NCI-H524 treated with DMSO at 0.1 percent for 48 hours (cell line): ENCODE data around the gene FHL1.

Experiments used
- DNase-seq: peaks from one replicate; lab custom pipeline; 2025; lab: John Stamatoyannopoulos, UW

FHL1 gene

GRCh38 chrX:136185401-136186022, 38.2 kb downstream of the FHL1 start:
- no peak for DNase-seq

- no peak for DNase-seq
Measured at GRCh38 chrX:136186023-136186413, 38.7 kb downstream of the FHL1 start.

DNA sequence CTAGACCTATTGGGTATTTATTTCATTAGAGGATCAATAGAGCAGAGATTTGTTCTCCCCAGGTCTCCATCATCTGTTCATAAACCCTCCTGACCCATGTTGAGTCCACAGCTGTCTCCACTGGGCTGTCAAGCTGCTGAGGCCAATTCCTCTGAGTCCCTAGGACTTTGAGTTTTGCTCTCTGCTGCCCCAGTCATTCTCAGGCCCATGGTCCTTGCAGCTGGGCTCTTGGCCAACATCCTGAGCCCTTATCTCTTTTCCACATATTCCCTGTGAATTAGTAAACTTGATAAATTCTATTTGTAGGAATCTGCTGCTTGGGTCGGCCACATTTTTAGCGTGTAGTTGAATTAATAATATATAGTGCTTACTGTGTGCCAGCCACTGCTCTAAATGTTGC, 41.9 kb downstream of the FHL1 start:
- no peak for DNase-seq

GRCh38 chrX:136190038-136190713, 42.8 kb downstream of the FHL1 start:
- no peak for DNase-seq

- DNase-seq: no peak
Measured at GRCh38 chrX:136191171-136191570, 43.8 kb downstream of the FHL1 start.

- no peak for DNase-seq
Measured at GRCh38 chrX:136192135-136192534, 44.8 kb downstream of the FHL1 start.

DNA sequence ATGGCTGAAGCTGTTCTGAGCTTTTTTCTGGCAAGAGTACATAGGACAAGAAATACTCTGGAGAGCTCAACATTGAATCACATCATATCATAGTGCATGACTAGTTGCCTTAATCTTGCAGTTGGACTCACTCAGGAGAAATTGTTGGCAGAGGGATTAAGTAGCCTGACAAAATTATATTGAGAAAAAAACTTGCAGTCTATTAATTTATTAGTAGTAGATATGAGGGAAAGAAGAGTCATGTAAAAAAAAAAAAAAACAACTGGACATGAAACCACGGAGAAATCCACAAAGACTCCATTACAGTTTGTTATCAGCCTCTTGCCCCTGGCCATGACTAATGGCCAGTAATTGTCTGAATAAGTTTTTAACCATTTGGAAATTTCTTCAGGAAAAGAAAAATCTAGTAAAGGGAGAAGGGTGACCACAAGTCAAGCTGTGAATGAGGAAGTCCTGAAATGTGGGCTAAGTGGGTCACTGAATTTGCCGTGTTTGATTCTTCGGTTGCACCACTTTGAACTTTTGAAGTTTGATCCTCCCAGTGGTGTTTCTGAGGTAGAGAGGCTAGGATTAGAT, 45.6 kb downstream of the FHL1 start:
- DNase-seq: no peak

DNA sequence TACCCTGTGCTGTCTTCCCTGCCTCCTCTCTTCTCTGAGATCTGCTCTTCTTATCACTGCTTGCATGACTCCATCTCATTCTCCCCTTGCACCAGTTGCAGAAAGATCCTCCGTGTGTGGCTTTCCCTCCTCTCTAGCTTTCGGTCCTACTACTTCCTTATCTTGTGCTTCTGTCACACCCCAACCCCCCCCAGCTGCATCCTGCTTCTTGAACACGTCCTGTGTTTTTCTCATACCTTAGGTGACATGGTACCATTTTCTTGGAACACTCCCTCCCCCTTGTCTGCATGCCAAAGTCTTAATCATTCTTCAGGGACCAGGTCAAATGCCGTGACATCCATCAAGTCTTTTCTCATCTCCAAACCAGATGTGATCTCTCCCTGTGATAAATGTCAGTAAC, 46.4 kb downstream of the FHL1 start:
- DNase-seq: no peak

GRCh38 chrX:136194536-136194935, 47.2 kb downstream of the FHL1 start:
- DNase-seq: no peak

- DNase-seq: no peak
Measured at GRCh38 chrX:136195247-136195646, 47.9 kb downstream of the FHL1 start.

DNA sequence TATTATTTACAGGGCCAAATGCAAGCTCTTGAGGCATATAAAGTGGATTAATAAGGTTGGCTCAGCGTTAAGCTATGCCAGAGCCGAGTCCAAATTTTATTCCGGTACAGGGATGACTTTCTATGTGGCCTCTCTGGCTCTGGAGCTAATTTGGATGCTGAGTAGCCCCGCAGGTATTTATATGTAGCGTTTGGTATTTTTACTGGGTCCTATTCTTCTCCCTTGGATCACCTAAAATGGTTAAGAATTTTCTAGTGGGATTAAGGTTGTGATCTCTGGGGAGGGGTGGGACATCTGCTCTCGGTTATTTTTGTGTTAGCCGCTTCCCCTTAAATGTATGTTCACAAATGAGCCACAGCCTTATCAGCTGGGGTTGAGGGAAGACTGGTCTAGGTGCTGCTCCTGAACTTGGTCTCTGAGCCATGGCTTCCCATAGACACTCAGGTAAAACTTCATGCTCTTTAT, 49.4 kb downstream of the FHL1 start:
- peak; percentile 77 for DNase-seq

DNA sequence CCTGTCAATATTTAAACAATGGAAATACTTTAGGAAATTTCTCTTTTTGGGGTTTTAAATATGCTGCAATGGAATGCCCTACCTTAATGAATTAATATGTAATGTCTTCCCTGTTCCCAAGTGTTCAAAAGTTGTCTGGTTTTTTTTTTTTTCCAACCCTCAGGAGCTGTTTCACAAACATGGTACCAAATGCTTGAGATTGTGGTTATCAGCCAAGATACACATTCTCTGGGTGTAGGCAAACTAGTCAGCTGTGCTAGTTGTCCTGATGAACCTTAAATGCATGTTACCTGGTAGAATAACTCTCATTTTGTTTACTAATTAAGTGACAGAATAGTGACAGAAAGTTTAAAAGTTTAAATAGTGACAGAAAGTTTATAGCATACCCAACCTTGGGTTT, 50.7 kb downstream of the FHL1 start:
- no peak for DNase-seq

GRCh38 chrX:136198678-136199243, 51.4 kb downstream of the FHL1 start:
- DNase-seq: no peak

DNA sequence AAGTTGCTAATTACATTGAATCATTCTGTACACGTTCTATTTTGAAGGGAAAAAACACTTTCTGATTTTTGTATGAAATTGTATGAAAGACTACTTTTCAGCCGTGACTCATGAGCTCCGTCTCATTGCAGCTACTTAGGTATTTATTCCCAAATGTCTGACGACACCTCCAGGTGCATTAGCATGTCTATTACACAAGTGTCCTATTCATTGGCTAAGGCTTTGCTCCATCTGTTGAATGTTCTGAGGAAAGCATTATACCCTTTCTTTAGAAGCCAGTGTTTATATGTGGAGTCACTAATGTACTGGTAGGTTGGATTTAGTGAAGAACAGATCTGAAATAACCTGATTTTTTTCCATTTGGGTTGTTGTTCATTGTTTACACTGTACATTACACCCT, 52.0 kb downstream of the FHL1 start:
- DNase-seq: peak; percentile 49

- no peak for DNase-seq
Measured at GRCh38 chrX:136200466-136200865, 53.1 kb downstream of the FHL1 start.

DNA sequence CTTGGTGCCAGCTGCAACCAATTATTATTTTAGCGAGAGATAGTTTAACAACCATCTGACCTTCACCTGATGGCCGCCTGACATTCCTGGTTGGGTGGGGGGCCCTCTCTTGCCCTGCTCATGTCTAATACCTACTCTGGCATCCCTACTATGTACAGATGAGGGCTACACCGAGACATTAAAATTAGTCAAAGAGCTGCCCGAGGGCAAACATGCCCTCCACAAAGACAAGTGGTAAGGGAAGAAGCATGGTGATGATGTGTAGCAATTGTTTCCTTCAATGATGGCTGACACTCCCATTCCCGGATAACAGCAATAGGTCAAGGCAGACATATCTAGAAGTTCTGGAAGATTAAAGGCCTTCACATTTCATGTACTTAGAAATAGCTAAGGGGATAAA, 54.3 kb downstream of the FHL1 start:
- DNase-seq: no peak

GRCh38 chrX:136202889-136203288, 55.6 kb downstream of the FHL1 start:
- DNase-seq: no peak

DNA sequence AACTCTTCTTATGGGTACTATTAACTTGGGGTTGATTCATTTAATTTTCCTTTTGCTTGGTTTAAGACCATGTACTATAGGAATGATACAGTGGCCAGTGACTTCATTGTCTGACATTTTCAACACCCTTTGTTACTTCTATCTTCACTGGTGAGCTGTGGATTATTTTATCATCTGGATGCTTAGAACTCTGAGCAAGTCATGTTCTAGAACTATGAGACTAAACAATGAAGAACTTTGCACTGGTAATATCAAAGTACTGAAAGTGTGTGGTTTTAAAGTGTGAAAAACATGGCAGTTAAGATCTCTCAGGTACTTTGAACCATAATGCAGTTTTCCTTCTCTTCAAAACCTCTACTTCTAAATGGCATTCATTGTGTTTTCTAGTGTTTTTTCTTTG, 56.1 kb downstream of the FHL1 start:
- DNase-seq: no peak

- DNase-seq: no peak
Measured at GRCh38 chrX:136203951-136204350, 56.6 kb downstream of the FHL1 start.

- DNase-seq: no peak
Measured at GRCh38 chrX:136204571-136204970, 57.2 kb downstream of the FHL1 start.

DNA sequence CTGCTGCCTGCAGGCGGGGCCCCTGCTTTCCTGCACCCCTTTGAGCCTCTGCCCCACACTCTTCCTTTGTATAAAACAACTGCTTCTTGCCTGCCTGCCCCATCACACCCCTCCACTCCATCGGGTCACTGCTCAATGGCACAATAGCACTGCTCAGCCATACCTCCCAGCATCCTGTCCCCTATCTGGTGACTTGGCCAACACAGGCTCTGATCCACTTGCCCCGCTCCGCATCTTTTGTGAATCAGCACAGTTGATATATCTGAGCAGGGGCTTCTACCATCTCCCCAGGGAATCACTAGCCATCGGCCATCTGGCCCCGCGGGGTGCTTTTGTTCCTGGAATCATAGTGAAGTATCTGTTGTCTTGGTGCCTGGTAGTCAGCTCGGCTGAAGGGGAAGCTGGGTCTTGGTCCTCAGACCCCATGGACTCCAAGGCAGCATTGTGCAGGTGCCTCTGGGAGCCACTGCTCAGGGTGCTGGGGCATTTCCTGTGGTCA, 58.6 kb downstream of the FHL1 start:
- DNase-seq: peak; percentile 42

DNA sequence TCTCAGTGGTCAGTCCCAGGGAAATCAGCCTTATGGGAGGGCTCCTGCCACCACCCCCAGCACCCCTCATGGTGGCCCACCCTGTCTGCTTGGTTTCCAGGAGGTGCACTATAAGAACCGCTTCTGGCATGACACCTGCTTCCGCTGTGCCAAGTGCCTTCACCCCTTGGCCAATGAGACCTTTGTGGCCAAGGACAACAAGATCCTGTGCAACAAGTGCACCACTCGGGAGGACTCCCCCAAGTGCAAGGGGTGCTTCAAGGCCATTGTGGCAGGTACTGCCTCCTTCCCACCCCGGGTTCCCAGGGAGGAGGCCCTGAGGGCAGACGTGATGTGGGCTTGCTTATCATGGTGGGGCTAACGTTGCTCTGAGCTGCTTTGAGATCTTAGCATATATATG, 59.6 kb downstream of the FHL1 start:
- DNase-seq: no peak

DNA sequence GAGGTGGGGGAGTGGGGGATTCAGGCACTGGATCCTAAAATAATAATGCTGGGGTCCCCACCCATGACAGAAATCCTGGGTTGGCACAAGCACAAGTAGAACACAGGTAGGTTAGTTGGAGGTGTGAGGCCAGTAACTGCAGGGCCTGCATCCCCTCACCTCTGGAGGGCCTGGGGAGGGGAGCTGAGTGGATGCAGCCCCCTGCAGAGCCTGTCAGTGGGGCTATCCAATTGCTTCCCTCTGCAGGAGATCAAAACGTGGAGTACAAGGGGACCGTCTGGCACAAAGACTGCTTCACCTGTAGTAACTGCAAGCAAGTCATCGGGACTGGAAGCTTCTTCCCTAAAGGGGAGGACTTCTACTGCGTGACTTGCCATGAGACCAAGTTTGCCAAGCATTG, 60.2 kb downstream of the FHL1 start:
- DNase-seq: no peak
